HG03442 (cell line): ENCODE data around the gene TCOF1.

ENCODE experiments used
- ATAC-seq: cut with Tn5 transposase; IDR thresholded peaks from one replicate; pipeline ENCODE4 v1.9.1; 2021; ENCODE audit warnings: mild to moderate bottlenecking, moderate library complexity; ENCODE audit not compliant: unreplicated experiment

Gene TCOF1

GRCh38 chr5:150347451-150347850, 10.0 kb upstream of the TCOF1 start:
- ATAC-seq, result no peak

GRCh38 chr5:150349681-150350275, 7.7 kb upstream of the TCOF1 start:
- ATAC-seq, result no peak

- ATAC-seq, result peak; percentile 92
Measured at GRCh38 chr5:150350524-150351344, 6.8 kb upstream of the TCOF1 start.

GRCh38 chr5:150352244-150353031, 5.1 kb upstream of the TCOF1 start:
- no peak for ATAC-seq

GRCh38 chr5:150353032-150353675, 4.3 kb upstream of the TCOF1 start:
- ATAC-seq, result no peak

GRCh38 chr5:150355791-150356190, 1.7 kb upstream of the TCOF1 start:
- no peak for ATAC-seq

- no peak for ATAC-seq
Measured at GRCh38 chr5:150356575-150357294, 762 bp upstream of the TCOF1 start.

- no peak for ATAC-seq
Measured at GRCh38 chr5:150358261-150359095, 981 bp downstream of the TCOF1 start.

GRCh38 chr5:150361301-150361700, 3.8 kb downstream of the TCOF1 start:
- peak; percentile 32 for ATAC-seq

- no peak for ATAC-seq
Measured at GRCh38 chr5:150363185-150363584, 5.7 kb downstream of the TCOF1 start.

GRCh38 chr5:150364004-150364403, 6.5 kb downstream of the TCOF1 start:
- ATAC-seq, result no peak

- ATAC-seq, result no peak
Measured at GRCh38 chr5:150368526-150368925, 11.0 kb downstream of the TCOF1 start.

GRCh38 chr5:150372639-150373038, 15.1 kb downstream of the TCOF1 start:
- ATAC-seq, result no peak

- no peak for ATAC-seq
Measured at GRCh38 chr5:150374651-150375050, 17.2 kb downstream of the TCOF1 start.

- no peak for ATAC-seq
Measured at GRCh38 chr5:150376799-150377771, 19.6 kb downstream of the TCOF1 start.

GRCh38 chr5:150377964-150378694, 20.6 kb downstream of the TCOF1 start:
- no peak for ATAC-seq

GRCh38 chr5:150384701-150385100, 27.2 kb downstream of the TCOF1 start:
- ATAC-seq, result no peak
